IPS-15b (cell line): ENCODE results near the gene SIRPA.
A peak's percentile ranks its signal among the peaks of the same experiment; 100 is the strongest.

Experiments used
- H3K27me3 ChIP-seq: one replicate; pipeline ENCODE4 v1.6.1; 2013; ENCODE audit warnings: low read length; ENCODE audit not compliant: control insufficient read depth, insufficient read depth
- H3K36me3 ChIP-seq: one replicate; pipeline ENCODE4 v1.6.1; 2013; ENCODE audit warnings: low read length; ENCODE audit not compliant: control insufficient read depth, insufficient read depth
- H3K4me1 ChIP-seq: one replicate; pipeline ENCODE4 v1.6.1; 2013; ENCODE audit warnings: mild to moderate bottlenecking, low read length; ENCODE audit not compliant: control insufficient read depth, insufficient read depth
- H3K4me3 ChIP-seq: one replicate; pipeline ENCODE4 v1.5.1; 2013; ENCODE audit warnings: low read depth, low read length
- H3K9ac ChIP-seq: one replicate; pipeline ENCODE4 v1.6.1; 2013; ENCODE audit warnings: low read depth, mild to moderate bottlenecking, low read length
- H3K9me3 ChIP-seq: one replicate; pipeline ENCODE4 v1.6.1; 2013; ENCODE audit warnings: mild to moderate bottlenecking, low read length; ENCODE audit not compliant: control insufficient read depth, insufficient read depth

SIRPA gene

DNA sequence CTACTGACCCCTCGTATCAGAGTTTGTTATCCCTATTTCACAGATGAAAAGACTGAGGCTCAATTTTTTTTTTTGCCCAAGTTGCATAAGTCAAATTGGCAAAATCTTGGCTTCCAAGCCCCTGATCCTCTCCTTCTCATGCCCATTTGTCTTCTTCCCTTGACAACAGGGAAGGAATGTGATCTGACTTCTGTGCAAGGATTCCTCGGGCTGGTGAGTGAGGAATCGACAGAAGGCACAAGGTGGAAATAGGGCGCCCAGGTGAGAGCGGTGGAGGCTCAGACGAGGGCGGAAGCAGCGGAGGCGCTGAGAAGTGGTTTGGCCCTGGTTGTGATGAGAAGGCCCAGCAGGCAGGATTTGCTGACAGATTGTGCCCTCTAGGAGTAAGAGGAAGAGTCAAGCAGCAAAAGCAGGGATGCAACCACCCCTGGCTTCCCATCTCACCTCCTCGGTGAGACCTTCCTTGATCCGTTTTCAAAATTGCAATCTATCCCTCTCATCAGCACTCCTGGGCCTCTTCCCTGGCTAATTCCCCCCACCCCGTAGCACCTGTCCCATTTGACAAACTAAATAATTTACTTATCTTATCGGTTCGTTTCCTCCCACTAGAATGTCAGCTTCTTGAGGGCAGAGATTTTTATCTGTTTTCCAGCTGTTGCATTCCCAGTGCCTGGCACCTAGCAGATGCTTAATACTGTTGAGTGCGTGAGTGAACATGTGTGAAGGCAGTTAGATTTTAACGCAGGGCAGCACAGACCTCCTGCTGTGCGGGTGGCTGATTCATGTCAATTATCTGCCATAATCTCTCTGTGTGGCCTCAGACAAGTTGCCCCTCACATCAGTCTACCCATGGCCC lies 3.7 kb upstream of the SIRPA start:
- Histone ChIP-seq H3K9ac (no peak overlapping the region), H3K4me3 (no peak overlapping the region), H3K36me3 (no peaks in the 10 kb centered on the region), H3K9me3 (no peaks in the 10 kb centered on the region), H3K4me1 (peaks cover 2% of the 10 kb centered on the region), H3K27me3 (peaks cover 33% of the 10 kb centered on the region)

DNA sequence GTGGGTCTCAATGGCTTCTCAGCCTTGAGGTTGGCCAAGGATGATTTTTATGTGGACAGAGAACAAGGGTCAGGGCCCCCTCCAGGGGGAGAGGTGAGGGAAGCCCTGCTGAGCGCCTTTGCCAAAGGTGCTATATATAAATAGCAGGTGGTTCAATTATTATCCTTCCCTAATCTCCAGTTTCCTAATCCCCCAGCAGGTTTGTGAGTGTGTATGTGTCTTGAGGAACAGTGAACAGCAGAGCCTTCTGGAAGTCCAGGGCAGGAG lies 3.2 kb upstream of the SIRPA start:
- H3K9ac ChIP-seq, result no peak overlapping the region
- H3K4me1 ChIP-seq, result peaks cover 2% of the 10 kb centered on the region
- H3K4me3 ChIP-seq, result no peak overlapping the region
- no peaks in the 10 kb centered on the region for H3K36me3 ChIP-seq
- no peaks in the 10 kb centered on the region for H3K9me3 ChIP-seq
- H3K27me3 ChIP-seq, result peaks cover 37% of the 10 kb centered on the region

GRCh38 chr20:1893721-1894470 lies 1.3 kb upstream of the SIRPA start:
- peaks cover 33% of the 10 kb centered on the region for H3K27me3 ChIP-seq
- peaks cover 4% of the 10 kb centered on the region for H3K4me1 ChIP-seq
- no peaks in the 10 kb centered on the region for H3K36me3 ChIP-seq
- H3K9me3 ChIP-seq, result no peaks in the 10 kb centered on the region
- H3K9ac ChIP-seq, result peak overlapping the region; percentile 37
- peak overlapping the region; percentile 49 for H3K4me3 ChIP-seq

DNA sequence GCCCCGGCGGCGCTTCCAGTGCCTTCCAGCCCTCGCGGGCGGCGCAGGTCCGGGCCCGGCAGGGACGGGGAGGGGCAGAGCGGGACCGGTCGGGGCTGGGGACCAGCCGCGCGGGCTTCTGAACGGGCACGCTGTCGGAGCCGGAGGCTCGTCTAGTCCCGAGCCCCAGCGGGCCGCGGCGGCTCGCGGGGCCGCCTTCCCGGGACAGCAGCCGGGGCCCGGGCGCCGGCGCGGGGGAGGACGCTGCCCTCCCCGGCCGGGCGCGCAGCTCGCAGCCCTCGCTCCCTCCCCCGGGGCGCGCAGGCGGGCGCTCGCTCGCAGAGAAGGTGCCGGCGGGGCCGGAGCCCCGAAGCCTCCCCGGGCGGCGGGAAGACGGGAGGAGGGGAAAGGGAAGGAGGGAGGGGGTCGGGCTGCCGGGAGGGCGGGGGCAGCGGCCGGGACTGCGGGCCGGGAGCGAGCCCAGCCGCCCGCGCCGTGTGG lies 696 bp upstream of the SIRPA start:
- H3K27me3 ChIP-seq, result peaks cover 33% of the 10 kb centered on the region
- H3K4me1 ChIP-seq, result peaks cover 4% of the 10 kb centered on the region
- peak overlapping the region; percentile 22 for H3K4me3 ChIP-seq
- H3K9ac ChIP-seq, result no peak overlapping the region
- H3K36me3 ChIP-seq, result no peaks in the 10 kb centered on the region
- H3K9me3 ChIP-seq, result no peaks in the 10 kb centered on the region

DNA sequence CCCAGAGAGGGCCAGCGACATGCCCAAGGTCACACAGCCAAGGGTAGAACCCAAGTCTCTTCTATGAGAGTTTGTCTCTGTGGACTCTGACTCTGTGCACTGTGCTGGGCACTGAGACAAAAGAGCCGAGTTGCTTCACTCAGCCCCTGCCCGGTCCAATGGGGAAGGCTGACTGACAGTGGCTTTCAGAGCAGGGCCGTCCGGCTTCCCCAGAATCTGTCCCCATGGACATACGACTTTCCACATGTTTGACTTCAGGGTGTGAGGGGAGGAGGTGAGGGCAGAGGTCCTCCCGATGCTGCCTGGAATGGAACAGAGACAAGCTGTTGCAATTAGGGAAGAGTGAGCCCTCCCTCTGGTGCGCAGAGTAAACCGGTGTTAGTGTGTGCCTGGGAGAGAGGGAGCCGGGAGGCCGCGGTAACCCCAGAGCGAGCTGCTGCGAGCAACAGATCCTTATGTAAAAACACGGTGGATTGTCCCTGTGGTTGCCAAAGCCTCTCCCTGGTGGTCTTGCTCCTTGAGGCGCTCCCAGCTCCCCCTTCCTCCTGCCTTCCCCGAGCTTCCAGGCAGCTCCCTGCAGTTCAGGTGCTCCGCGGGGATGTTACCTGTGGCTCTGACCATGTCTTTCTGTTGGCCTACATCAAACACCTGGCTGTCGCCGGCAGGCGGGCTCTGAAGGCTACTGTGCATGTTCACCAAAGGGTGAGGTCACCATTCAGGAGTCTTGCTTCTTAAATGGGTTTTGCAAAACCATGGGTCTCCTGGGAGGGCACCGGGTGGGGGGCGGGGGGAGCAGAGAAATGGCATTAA lies 672 bp downstream of the SIRPA start:
- no peaks in the 10 kb centered on the region for H3K36me3 ChIP-seq
- peak overlapping the region; percentile 68 for H3K4me3 ChIP-seq
- H3K27me3 ChIP-seq, result peaks cover 33% of the 10 kb centered on the region
- peaks cover 4% of the 10 kb centered on the region for H3K4me1 ChIP-seq
- peak overlapping the region; percentile 65 for H3K9ac ChIP-seq
- no peaks in the 10 kb centered on the region for H3K9me3 ChIP-seq

GRCh38 chr20:1896484-1897258 lies 1.5 kb downstream of the SIRPA start:
- Histone ChIP-seq H3K9me3 (no peaks in the 10 kb centered on the region), H3K4me3 (no peak overlapping the region), H3K27me3 (peaks cover 33% of the 10 kb centered on the region), H3K4me1 (peaks cover 4% of the 10 kb centered on the region), H3K36me3 (no peaks in the 10 kb centered on the region), H3K9ac (no peak overlapping the region)

- H3K27me3 ChIP-seq, result peaks cover 26% of the 10 kb centered on the region
- H3K9ac ChIP-seq, result peak overlapping the region; percentile 6
- no peak overlapping the region for H3K4me3 ChIP-seq
- no peaks in the 10 kb centered on the region for H3K36me3 ChIP-seq
- no peaks in the 10 kb centered on the region for H3K9me3 ChIP-seq
- H3K4me1 ChIP-seq, result peaks cover 4% of the 10 kb centered on the region
These were observed 2.3 kb downstream of the SIRPA start for GRCh38 chr20:1897541-1897940.

- no peak overlapping the region for H3K4me3 ChIP-seq
- peaks cover 21% of the 10 kb centered on the region for H3K27me3 ChIP-seq
- no peaks in the 10 kb centered on the region for H3K36me3 ChIP-seq
- H3K4me1 ChIP-seq, result peaks cover 4% of the 10 kb centered on the region
- peak overlapping the region; percentile 6 for H3K9ac ChIP-seq
- no peaks in the 10 kb centered on the region for H3K9me3 ChIP-seq
These were observed 2.8 kb downstream of the SIRPA start for GRCh38 chr20:1897965-1898464.

- no peaks in the 10 kb centered on the region for H3K36me3 ChIP-seq
- H3K4me3 ChIP-seq, result no peak overlapping the region
- H3K9ac ChIP-seq, result no peak overlapping the region
- peaks cover 4% of the 10 kb centered on the region for H3K4me1 ChIP-seq
- peaks cover 15% of the 10 kb centered on the region for H3K27me3 ChIP-seq
- no peaks in the 10 kb centered on the region for H3K9me3 ChIP-seq
These were observed 3.5 kb downstream of the SIRPA start for GRCh38 chr20:1898482-1899240.

DNA sequence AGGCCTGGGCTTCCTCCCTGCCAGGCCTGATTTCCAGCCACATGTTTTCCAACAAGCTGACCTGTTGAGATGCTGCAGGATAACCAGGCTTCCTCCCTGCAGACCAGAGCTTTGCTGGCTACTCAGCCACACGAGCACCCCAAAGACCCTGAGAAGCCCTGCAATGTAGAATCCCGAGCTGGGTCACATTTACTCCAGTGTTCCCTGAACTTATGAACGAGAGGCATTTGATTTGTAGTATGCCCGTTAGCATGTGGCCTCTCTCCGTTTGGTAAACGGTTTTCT lies 4.0 kb downstream of the SIRPA start:
- Histone ChIP-seq H3K36me3 (no peaks in the 10 kb centered on the region), H3K9ac (no peak overlapping the region), H3K27me3 (peaks cover 15% of the 10 kb centered on the region), H3K4me3 (no peak overlapping the region), H3K9me3 (no peaks in the 10 kb centered on the region), H3K4me1 (peaks cover 4% of the 10 kb centered on the region)
